Body of pancreas (tissue), 4 donors: ENCODE data around the gene LANCL3.

Experiments
- CTCF ChIP-seq, 7 experiments: fragments of 450-650 bp in 4 of 7; fragments of 200-600 bp in 3 of 7; sonication (generic) in 3 of 7; IDR thresholded peaks; one replicate each; pipeline ENCODE4 v1.5.1; 2016 to 2019; ENCODE audit warnings: antibody characterized with exemption in 7 of 7
- POLR2A ChIP-seq, 3 donors: fragments of 450-650 bp; IDR thresholded peaks; one replicate each; pipeline ENCODE4 v1.6.1; 2016; ENCODE audit warnings: antibody characterized with exemption in 3 of 3, mild to moderate bottlenecking in 2 of 3

- TF ChIP-seq CTCF (IDR thresholded peaks at IDR 0.05) (no peak), POLR2A (IDR thresholded peaks at IDR 0.05) (no peak)
These were observed 87.0 kb downstream of the LANCL3 start for GRCh38 chrX:37658343-37659030.
